ENCODE results near the gene TMPRSS13.

DNA sequence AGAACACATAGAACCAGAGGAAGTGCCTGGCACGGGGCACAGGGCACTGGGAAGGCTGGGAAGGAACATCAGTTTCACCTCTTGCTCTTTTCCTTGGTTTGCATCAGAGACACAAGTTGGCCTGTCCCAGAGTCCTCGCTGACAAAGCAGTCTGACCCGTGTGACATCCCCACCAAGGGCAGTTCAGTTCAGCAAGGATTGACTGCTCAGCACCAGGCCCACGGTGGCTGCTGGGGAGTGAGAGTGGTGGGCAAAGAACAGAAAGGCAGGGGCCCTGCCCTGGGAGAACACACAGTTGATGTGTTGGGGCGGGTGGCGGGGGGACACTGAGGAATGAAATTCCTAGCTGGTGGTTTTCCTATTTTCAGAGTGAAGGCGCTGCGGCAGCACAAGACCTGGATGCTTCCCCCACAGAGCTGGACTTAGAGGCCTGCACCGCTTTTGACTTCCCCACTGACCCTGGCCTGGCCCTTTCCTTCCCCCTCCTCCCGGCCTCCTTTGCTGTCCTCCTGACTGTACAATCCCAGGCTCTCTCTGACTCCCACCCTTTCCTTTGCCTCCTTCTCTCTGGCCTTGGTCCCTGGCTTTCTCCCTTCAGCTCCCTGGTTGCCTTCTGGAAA, 2.2 kb upstream of the TMPRSS13 start:
- TF ChIP-seq GATA2 (IDR thresholded peaks at IDR 0.05; ENCODE audit: low read depth, low read length) (no peak), GATA3 (IDR thresholded peaks at IDR 0.05; ENCODE audit: low read depth, low read length) (no peak)
